Stimulated activated CD4-positive, alpha-beta T cell treated with anti-CD3 and anti-CD28 coated beads, TNF-alpha, amount 100 ng/mL, for 24 hours (primary cell): ENCODE results near the gene RNASEH2A.

Experiments used
- DNase-seq, 3 experiments: peaks; one replicate each; pipeline ENCODE4 v3.0.0-alpha.2; 2020; ENCODE audit warnings: low read depth in 3 of 3

RNASEH2A gene

DNA sequence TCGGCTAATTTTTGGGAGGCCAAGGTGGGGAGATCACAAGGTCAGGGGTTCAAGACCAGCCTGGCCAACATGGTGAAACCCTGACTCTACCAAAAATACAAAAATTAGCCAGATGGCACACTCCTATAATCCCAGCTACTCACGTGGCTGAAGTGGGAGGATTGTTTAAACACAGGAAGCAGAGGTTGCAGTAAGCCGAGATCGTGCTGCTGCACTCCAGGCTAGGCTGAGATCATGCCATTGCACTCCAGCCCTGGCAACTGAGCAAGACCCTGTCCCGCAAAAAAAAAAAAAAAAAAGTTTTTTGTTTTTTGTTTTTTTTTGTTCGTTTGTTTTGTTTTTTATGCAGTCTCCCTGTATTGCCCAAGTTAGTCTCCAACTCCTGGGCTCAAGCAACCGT lies 53.2 kb downstream of the RNASEH2A start:
- DNase-seq = no peak
